Left renal cortex interstitium (tissue), 4 donors: ENCODE measurements around the gene DPH1. TPM values are rescaled to one million over a fixed set of nuclear protein-coding genes. Genes with fewer than 3 reads are reported as not detected.
A peak's percentile ranks its signal among the peaks of the same experiment; 100 is the strongest.
"Not testable (repeated sequence)": the region's sequence is repeated elsewhere in the genome, so short reads cannot be mapped to it uniquely, and the experiment has no call there.

Experiments
- DNase-seq, 4 donors: peaks; one replicate each; pipeline ENCODE4 v3.0.0-alpha.2; 2013; ENCODE audit warnings: low read depth in 4 of 4, low spot score in 2 of 4, missing footprints in 1 of 4
- polyA plus RNA-seq, 4 donors: library from polyadenylated mRNA; unstranded; fragments of 120-200 nt; gene quantifications; one replicate each; pipeline ENCODE4 v1.2.1, GENCODE V29; 2013; ENCODE audit not compliant: insufficient read length in 4 of 4

DPH1 gene
- polyA plus RNA-seq: 10 to 100 TPM; 33.1 to 72.4 (median 51.4) TPM

DNA sequence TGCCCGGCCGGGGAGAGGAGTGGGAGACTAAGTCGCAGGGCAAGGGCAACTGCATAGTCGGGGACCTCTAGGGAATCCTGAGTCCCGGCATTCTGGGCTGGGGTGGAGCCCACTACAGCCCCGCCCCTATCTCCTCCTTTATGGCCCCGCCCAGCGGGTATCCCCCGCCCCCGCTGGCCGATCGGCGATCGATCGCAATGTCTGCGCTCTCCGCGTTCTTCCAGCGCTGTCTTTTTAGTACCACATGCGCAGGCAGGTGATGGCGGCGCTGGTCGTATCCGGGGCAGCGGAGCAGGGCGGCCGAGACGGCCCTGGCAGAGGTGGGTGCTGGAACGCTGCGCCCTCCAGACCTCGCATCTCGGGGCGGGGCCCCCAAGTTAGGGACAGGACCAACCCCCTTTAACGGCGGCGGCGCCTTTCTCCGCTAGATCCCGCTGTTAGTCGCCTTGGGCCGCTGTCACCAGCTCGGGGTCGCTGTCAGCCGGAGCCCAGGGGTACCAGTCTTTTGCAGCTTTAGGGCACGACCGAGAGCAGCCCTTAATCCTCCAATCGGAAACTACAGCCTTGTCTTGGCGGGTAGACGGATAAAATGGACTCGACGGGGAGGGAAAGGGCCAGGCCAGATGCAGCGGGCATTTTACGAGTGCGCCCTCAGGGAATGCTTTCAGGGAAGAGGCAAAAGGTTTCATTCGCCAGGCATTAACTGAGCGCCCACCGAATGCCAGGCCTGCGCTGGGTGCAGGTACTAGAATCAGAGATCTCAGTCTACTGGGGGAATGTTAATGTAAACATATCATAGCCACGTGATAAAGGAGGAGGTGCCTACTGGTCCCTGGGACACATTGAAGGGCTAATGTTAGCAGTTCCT is at the start of gene DPH1:
TSS of gene DPH1 (plus strand) at position 243 of the 868 bp plus-strand sequence. CDS start at position 260, 17 bp downstream.
- DNase-seq: peak in 1 of 4 donors; percentile 76

DNA sequence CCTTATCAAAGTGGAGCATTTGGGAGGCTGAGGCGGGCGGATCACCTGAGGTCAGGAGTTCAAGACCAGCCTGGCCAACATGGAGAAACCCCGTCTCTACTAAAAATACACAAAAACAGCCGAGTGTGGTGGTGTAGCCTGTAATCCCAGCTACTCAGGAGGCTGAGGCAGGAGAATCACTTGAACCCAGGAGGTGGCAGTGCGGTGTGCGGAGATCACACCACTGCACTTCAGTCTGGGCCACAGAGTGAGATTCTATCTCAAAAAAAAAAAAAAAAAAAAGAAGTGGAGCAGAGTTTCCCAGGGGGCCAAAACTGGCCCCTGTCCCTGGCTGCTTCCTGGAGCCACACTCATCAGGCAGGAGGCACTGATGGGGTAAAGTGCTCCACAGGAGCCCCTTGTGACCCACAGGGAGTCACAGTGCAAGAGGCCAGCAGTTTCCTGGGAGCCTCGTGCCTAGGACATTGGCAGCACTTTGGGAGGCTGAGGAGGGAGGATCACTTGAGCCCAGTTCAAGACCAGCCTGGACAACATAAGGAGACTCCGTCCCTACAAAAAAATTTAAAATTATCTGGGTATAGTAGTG is 49.2 kb upstream of the DPH1 start:
- DNase-seq: no peak

DNA sequence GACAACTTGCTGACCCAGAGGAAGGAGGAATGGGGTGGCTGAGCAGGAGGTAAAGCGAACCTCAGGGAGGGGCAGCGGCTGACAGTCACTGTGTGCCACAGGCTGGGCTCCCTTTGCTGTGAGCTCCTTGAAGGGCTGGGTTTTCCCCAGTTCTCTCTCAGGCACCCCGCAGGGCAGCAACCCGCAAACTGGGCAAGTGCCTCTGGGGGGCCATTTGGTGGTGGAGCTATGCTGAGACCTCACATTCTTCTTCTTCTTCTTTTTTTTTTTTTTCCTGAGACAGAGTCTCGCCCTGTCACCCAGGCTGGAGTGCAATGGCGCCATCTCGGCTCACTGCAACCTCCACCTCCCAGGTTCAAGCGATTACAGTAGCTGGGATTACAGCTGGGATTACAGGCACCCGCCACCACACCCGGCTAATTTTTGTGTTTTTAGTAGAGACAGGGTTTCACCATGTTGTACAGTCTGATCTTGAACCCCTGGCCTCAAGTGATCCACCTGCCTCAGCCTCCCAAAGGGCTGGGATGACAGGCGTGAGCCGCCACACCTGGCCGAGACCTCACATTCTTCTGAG is 47.1 kb upstream of the DPH1 start:
- not testable (repeated sequence) for DNase-seq

DNA sequence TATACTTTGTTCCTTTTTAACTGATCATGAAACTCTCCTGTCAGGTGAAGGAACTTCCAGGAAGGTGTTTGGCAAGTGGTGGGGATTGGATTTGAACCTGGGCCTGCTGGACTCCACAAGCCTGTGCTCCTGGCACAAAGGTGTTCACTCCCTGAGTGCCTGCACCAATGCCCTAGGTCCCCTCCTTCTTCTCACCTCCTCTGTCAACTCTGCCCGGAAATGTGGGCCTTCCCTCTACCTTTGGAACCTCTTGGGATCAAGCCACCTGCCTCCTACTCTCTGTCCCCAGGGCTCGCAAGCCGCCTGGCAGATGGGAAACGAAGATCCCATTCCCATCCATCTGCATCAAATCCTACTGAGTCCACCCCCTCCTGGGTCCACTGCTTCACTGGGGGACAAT is 44.9 kb upstream of the DPH1 start:
- no peak for DNase-seq

DNA sequence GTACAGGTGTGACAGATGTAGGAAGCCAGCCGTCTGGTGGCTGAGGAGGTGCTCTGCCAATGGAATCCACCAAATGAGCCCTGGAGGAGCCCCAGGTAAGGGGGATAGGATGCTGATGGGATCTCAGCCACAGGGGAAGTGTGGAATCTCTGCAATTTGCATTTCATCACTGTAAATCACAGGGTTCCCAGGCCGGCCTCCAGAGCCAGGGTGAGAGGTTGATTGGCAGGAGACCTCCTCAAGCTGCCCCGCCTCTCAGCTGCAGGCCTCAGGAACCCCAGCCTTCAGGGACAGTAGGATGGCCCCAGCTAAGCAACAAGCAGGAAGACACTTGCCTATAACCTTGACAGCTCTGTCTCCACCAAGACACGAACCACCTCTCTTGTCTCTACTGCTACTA is 44.3 kb upstream of the DPH1 start:
- DNase-seq: no peak

DNA sequence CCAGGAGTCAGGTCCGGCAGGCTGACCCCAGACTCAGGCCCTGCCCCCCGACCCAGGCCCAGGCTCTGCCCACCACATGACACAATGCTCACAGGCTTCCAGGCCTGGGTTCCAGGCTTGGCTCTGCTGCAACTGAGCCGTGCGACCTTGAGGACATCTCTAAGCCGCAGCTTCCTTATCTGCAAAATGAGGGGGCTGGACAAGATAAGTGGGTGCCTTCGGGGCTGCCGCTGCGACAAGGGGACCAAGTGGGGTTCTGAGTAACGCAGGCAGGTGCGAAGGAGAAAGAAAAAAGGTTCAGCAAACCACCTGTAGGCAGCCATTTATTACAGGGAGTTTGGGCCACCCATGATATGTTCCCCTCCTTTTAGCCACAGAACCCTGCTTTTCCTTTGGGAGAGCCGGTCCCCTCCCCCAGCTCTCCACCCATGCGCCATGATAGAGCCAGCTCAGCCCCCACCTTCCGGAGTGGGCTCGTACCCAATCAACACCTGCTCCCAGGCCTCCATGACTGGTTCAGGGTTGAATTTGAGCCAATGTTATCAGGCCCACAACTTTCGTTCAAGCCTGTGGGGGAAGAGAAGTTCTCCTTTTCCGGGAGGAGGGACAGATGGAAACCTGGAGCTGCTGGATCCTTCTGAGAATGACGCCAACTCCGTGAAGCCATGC is 43.0 kb upstream of the DPH1 start:
- DNase-seq: no peak

DNA sequence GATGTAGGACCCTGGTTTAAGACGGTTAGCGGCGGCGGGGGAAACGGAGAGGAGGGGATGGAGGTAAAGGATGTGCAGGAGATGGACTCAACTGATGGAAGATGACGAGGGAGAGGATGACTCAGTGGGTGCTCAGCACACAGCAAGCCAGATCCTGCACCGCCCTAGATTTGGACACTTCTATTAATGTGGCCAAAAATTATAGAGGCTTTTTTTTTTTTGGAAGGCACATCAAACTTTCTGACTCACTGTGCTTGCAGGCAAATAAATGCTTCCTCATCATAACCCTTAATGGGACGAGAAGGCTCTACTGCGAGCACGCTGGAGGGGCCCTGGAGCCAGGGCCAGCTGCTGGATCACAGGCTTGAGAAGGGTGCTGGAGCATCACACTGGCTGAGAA is 40.8 kb upstream of the DPH1 start:
- no peak for DNase-seq

DNA sequence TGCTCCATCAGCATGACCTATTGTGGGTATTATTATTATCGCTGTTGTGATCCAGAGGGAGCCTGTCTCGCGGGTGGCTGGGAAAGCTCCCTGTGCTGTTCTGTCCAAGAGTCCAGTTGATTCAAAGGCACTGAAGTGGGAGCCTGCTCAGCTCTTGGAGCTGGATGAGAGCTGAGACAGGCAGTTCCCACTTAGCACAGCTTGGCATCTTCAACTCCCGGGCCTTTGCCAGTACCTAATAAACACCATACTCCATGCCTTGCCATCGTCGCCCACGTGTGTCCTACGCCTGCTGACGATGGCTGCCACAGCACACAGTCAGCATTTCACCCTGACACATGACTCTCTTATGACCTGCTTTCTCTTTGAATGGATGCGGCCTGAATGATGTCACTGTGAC is 37.4 kb upstream of the DPH1 start:
- DNase-seq: no peak

DNA sequence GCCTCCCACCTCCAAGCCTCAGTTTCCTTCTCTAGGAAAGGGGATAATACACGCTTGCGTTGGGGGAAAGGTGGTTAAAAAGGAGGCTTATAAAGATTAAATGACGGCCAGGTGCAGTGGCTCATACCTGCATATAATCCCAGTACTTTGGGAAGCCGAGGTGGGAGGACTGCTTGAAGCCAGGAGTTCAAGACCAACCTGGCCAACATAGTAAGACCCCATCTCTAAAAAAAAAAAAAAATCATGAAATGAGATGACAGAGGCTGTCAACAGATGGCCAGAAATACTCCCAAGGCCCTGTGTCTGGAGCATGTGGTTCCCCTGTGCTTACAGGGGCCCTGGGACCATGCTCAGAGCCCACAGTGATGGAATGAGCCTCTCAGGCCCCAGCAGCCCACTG is 35.2 kb upstream of the DPH1 start:
- no peak for DNase-seq

DNA sequence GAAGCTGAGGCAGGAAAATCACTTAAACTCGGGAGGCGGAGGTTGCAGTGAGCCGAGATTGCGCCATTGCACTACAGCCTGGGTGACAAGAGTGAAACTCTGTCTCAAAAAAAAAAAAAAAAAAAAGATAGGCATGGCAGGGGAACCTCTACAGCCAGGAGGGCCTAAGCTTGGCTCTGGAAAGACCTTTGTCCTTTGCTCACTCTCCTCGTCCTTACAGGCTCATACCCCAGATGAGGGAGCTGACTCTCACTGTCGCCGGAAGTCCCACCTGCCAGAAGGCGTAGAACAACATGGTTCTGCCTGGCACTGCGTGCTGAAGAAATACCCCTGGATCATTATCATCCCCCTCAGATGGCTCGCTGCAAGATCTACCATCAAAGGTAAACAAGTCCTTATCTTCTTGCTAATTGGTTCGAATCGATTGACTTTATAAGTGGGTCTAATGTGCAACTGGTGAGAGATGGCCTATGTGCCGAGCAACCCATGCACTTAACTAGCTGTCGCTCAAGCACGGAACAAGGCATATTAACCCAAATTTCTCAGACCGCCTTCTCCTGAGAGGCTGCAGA is 34.5 kb upstream of the DPH1 start:
- no peak for DNase-seq

DNA sequence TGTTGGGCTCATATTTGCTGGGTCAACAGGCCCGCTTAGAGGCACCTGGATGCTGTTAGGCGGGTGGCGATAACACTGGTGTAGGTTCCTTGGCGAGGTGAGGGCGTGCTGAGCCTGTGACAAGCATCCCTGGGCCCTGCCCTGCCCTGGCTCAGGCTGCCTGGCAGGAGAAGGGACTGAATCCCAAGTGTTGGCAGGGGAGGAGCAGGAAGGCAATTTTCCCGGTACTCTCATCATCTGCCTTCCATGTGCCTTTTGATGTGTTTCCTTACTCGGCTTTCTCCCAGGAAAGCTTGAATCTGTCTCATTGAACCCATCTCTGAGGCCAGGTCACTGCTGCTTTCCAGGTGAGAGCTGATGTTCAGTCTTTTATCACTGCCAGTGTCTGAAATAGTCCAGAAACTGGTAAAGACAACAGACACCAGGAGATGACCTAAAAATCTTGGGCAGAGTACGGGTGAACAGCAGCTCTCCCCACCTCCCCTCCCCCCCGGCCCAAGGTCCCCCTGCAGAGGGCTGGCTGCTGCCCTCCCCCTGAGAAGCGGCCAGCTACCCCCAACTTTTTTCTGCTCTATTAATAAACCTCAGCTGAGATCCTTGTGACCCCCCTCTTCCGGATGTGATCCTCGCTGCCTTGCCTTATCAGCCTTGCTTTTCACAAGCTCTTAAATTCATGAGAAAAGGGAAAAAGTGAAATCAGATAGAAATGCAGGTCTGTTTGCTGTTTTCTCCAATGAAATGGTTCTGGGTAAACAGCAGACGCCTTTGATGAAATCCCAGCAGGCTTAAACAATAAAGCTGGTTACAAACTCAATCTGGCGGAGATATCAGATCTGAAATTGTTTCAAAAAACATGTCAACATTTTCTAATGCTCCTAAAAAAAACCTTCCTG is 33.8 kb upstream of the DPH1 start:
- no peak for DNase-seq

DNA sequence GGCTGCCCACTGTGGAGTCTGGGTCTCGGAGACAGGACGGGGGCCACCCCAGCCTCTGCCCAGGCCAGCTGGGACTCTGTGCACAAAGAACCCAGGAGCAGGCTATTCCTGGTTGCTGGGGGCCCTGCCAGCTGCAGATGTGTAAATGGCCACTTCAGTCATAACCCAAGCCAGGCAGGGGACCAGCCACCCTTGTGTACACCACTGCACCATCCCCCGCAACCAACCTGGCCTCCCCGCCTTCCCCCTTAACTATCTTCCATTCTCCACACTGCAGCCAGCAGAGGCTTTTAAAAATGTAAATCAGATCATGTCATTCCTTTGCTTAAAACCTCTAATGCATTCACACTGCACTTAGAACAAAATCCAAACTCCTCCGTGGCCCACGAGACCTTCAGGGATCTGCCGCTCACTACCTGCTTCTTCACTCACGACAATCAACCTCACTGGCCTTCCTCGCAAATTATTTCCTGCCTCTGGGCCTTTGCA is 33.1 kb upstream of the DPH1 start:
- no peak for DNase-seq

DNA sequence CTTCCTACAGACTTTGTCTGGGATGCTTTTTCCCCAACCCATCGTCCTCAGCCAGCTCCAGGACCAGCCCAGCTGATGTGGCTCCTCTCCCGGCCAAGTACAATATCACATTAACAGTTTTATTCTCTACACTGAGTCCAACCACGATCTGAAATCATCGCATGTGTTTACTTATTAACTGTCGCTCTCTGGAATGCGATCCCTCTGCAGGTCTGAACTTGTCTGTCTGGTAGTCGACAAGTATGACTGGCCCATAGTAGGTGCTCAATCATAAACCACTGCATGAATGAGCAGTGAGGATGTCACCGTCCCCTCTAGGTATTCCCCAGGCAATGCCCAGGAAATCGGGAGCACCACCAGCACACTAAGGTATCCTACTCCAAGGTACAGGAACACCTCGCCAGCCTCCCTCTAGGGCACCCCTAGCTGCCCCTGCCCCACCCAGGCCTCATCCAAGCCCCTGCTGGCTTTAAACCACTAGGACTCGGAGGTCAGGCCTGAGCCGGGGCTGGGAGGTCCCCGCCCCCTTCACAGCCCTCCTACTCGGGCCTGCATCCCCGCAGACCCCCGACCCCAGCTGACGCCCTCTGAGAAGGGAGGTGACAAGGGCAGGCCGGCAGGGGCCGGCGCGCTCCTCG is 32.5 kb upstream of the DPH1 start:
- no peak for DNase-seq

DNA sequence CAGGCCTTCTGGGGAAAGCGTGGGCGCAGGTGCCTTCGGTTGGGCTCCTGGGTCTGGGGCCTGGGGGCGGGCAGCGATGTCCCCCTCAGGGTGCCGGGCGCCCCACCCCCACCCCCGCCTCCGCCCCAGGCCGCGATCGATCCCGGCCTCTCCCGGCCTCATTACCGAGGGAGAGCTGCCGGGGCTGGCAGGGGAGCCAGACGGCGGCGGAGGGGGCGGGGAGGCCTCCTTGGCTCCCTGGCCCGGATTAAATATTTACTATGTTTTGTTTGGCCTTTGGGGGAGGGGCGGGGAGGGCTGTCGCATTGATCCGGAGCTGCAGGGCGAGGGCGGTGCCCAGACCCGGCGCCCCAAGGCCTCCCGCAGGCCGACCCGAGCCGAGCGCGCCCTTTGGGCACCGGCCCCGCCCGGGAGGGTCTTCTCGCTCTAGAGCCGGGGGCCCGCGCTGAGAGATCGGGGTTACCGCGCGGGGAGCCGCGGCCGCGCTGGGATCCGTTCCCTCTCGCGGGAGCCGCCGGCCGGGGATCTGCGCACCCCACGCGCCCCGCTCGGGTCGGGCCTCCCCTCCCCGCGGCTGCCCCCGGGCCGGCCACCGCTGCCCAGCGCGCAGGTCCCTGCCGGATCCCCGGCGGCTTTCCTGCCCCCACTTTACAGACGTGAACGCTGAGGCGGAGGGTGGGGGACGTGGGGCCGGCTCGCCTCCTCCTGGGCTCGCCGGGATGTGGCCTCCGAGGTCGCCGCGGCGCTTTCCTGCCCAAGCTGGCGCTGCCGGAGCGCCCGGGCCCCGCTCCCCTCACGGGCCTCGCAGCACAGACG is 31.8 kb upstream of the DPH1 start:
- no peak for DNase-seq

DNA sequence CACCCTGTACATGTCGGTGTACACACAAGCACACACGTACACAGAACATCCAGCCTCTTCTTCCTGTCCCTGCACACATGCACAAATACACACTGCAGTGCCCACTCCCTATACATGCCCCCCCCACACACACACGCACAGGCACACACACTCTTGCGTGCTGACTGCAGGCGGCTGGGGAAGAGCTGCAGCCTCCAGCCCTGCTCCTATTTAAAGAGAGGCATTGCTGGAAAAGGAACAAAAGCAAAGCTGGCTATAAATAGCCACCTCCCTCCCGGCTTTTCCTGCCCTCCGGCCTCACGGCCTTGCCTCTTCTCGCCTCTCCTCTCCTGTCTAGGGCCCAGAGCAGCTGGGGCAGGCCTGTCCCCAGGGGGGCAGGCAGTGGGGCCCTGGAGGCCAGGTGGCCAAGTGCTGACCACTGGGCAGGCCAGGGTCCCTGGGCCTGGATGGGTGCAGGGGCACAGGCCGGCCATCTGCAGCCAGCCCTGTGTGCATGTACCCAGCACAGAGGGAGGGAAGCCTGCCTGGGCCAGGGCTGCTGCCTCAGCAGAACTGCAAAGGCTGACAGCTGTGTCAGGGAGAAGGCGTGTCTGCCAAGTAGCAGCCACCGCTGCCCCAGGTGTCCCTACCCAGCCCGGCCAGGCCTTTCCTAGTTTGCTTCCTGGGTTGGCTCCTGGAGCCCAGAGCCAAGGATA is 30.2 kb upstream of the DPH1 start:
- DNase-seq: no peak

DNA sequence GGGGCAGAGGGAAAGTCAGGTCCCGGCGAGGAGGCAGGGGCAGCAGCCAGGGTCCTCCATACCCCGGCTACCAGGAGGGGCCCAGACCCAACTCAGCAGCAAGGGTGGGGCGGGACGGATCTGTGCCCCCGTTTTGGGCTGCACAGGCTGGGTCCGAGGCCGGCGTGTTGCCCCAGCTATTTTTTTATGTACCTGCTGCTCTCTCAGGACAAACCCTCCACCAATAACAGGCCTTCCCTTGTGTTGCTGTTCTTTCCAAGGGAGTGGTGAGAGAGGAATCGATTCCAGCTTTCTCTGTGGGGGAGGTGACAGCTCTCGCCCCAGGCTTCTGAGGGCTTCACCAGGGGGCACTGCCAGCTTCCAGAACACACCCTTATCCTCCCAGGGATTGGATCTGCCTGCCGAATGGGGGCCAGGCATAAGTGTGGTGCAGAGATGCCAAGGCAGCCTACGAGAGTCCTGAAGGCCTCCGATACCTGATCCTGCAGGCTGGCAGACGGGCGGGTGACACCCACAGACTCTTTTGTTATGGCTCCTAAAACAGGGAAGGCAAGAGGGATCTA is 27.1 kb upstream of the DPH1 start:
- no peak for DNase-seq

DNA sequence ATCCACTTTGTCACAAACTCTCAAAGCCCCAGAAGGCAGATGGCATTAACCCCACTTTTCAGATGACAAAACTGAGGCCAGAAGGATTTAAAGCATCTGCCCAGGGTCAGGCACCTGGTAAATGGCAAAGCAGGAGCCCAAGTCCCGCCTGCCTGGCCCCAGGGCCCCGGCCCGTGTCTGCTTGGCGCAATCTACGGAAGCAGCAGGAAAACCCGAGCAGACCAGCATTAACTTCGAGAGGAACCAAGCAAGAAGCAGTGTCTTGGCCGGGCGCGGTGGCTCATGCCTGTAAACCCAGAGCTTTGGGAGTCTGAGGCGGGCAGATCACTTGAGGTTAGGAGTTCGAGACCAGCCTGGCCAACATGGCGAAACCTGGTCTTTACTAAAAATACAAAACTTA is 26.4 kb upstream of the DPH1 start:
- no peak for DNase-seq
